Right lobe of liver (tissue), 4 donors: Measurements from ENCODE around the gene LRRC8B.

Source experiments
- POLR2A ChIP-seq: fragments of 450-650 bp; IDR thresholded peaks from one replicate; pipeline ENCODE4 v1.6.1; 2017; ENCODE audit warnings: antibody characterized with exemption, mild to moderate bottlenecking
- TF ChIP-seq, protein P1 (sequence below), 4 donors: fragments of 200-600 bp in 3 of 4; fragments of 450-650 bp in 1 of 4; IDR thresholded peaks; one replicate each; pipeline versions ENCODE4 v1.5.1 to v1.8.0; 2016 to 2022; ENCODE audit warnings: antibody characterized with exemption in 4 of 4, mild to moderate bottlenecking in 2 of 4
- donor health status: DM: no; HTN: no; CAD: no.
- donor health status: DM: no; HTN: no; CAD: no.
- donor health status: DM: no; HTN: yes; CAD: no.

DNA sequence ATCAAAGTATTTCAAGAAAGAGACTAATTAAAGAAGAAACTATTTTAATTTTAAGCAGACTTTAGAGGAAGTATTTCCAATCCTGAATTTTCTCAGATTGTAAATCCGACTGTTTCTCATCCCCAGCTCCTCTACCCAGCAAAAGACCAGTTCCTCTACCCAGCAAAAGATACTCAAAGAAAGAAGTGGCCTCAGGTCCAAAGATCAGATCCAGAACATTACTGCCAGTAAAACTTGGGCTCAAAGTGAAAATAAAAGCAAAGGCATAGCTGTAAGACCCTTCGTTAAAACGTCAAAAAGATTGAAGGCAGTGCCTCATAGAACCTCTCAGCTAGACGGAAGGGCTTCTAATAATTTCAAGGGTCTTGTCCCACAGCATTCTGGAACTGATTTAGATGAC lies 50.0 kb downstream of the LRRC8B start:
- TF ChIP-seq, protein P1, sequence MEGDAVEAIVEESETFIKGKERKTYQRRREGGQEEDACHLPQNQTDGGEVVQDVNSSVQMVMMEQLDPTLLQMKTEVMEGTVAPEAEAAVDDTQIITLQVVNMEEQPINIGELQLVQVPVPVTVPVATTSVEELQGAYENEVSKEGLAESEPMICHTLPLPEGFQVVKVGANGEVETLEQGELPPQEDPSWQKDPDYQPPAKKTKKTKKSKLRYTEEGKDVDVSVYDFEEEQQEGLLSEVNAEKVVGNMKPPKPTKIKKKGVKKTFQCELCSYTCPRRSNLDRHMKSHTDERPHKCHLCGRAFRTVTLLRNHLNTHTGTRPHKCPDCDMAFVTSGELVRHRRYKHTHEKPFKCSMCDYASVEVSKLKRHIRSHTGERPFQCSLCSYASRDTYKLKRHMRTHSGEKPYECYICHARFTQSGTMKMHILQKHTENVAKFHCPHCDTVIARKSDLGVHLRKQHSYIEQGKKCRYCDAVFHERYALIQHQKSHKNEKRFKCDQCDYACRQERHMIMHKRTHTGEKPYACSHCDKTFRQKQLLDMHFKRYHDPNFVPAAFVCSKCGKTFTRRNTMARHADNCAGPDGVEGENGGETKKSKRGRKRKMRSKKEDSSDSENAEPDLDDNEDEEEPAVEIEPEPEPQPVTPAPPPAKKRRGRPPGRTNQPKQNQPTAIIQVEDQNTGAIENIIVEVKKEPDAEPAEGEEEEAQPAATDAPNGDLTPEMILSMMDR (IDR thresholded peaks at IDR 0.05): no peak
- TF ChIP-seq POLR2A: no peak
